HepG2 (cell line): ENCODE results near the gene SLC22A23. TPM values are rescaled to one million over a fixed set of nuclear protein-coding genes. Genes with fewer than 3 reads are reported as not detected.

ENCODE experiments used
- ATAC-seq: fragments of 200-7000 bp; cut with Tn5 transposase; 3 replicates; pipeline ENCODE4 v1.9.1; 2020; ENCODE audit warnings: mild to moderate bottlenecking, moderate library complexity
- BruUV-seq: library from RNA; stranded (reverse); fragments of 400-500 nt; replicated peaks from 2 replicates; lab custom pipeline; 2021; lab: Mats Ljungman, UMichigan
- CTCF ChIA-PET: fragments of 300-600 bp; formaldehyde crosslinking; extraction: SDS; loops from one replicate; lab custom pipeline; 2021; ENCODE audit warnings: low total read pairs, inconsistent platforms, low intra/inter-chr PET ratio; lab: Yijun Ruan, JAX
- POLR2A ChIA-PET: fragments of 350-600 bp; sonication (Branson Sonifier 250); formaldehyde crosslinking; loops from one replicate; lab custom pipeline; 2020; ENCODE audit warnings: antibody characterized with exemption, inconsistent platforms; lab: Yijun Ruan, JAX
- DNase-seq: peaks from one replicate; pipeline ENCODE4 v3.0.0-alpha.2; 2015; ENCODE audit warnings: low spot score
- FAIRE-seq: peaks from 3 replicates; lab custom pipeline; 2011; peaks lifted over from hg19 to GRCh38; lab: Jason Lieb, UNC
- H2AFZ ChIP-seq: one replicate; pipeline ENCODE4 v1.6.1; 2011; ENCODE audit warnings: low read length, inconsistent platforms
- H3K27ac ChIP-seq: fragments of 300-600 bp; 3 replicates; pipeline ENCODE4 v1.8.0; 2011; ENCODE audit warnings: mixed run types, mild to moderate bottlenecking, mixed read lengths, low read length, inconsistent platforms; ENCODE audit not compliant: insufficient read depth; ENCODE audit errors: extremely low read length
- H3K27me3 ChIP-seq, 2 experiments: fragments of 200-600 bp in 1 of 2; 2 replicates in 1 of 2; 3 replicates in 1 of 2; pipeline versions ENCODE4 v1.6.0 to v1.8.0; 2011; ENCODE audit warnings: low read length in 2 of 2, mild to moderate bottlenecking in 2 of 2, moderate library complexity in 2 of 2, inconsistent platforms in 1 of 2; ENCODE audit not compliant: insufficient read depth in 2 of 2, control insufficient read depth in 1 of 2
- H3K36me3 ChIP-seq, 2 experiments: fragments of 200-600 bp in 1 of 2; replicated peaks in 1 of 2; 2 replicates in 1 of 2; 3 replicates in 1 of 2; pipeline versions ENCODE4 v1.5.1 to v1.8.0; 2011; ENCODE audit warnings: low read length in 2 of 2, inconsistent platforms in 1 of 2; ENCODE audit not compliant: insufficient read depth in 2 of 2, control insufficient read depth in 1 of 2
- H3K4me1 ChIP-seq: 2 replicates; pipeline ENCODE4 v1.5.1; 2012; ENCODE audit warnings: low read length, inconsistent platforms; ENCODE audit not compliant: insufficient read depth
- H3K4me2 ChIP-seq: 2 replicates; pipeline ENCODE4 v1.6.0; 2011; ENCODE audit warnings: low read depth, low read length, inconsistent platforms
- H3K4me3 ChIP-seq, 3 experiments: fragments of 200-600 bp in 1 of 3; sonication (generic), shearing (Covaris generic) in 1 of 3; replicated peaks in 1 of 3; 2 replicates each; pipeline ENCODE4 v1.5.1; 2011 to 2016; ENCODE audit warnings: low read length in 3 of 3, inconsistent platforms in 2 of 3, low read depth in 2 of 3, mild to moderate bottlenecking in 2 of 3, control low read depth in 1 of 3, mixed read lengths in 1 of 3; ENCODE audit not compliant: insufficient read depth in 1 of 3
- H3K79me2 ChIP-seq: one replicate; pipeline ENCODE4 v1.6.1; 2011; ENCODE audit warnings: low read length, inconsistent platforms; ENCODE audit not compliant: insufficient read depth
- H3K9ac ChIP-seq: 2 replicates; pipeline ENCODE4 v1.6.0; 2011; ENCODE audit warnings: mild to moderate bottlenecking, low read depth, low read length, inconsistent platforms; ENCODE audit not compliant: insufficient read depth
- H3K9me3 ChIP-seq: 2 replicates; pipeline ENCODE4 v1.5.1; 2012; ENCODE audit warnings: mild to moderate bottlenecking, low read length
- H4K20me1 ChIP-seq: 2 replicates; pipeline ENCODE4 v1.6.0; 2011; ENCODE audit warnings: inconsistent platforms, mild to moderate bottlenecking, low read length, moderate library complexity; ENCODE audit not compliant: insufficient read depth
- ADNP ChIP-seq: sonication (generic); formaldehyde crosslinking; IDR thresholded peaks from 2 replicates; pipeline ENCODE4 v1.4.0; 2020; ENCODE audit warnings: missing genetic modification reagents
- ATF3 ChIP-seq: sonication (generic); formaldehyde crosslinking; IDR thresholded peaks from 2 replicates; pipeline ENCODE4 v1.4.0; 2020; ENCODE audit warnings: missing genetic modification reagents
- BATF2 ChIP-seq: sonication (generic); formaldehyde crosslinking; IDR thresholded peaks from 2 replicates; pipeline ENCODE4 v1.8.0; 2022; ENCODE audit warnings: mild to moderate bottlenecking, missing genetic modification reagents, moderate library complexity
- EP300 ChIP-seq, 3 experiments: sonication (generic) in 1 of 3; formaldehyde crosslinking in 1 of 3; IDR thresholded peaks; 2 replicates each; pipeline versions ENCODE4 v1.5.1 to v1.6.1; 2011 to 2020; ENCODE audit warnings: low read depth in 2 of 3, low read length in 2 of 3, borderline replicate concordance in 1 of 3, improper control_type of control experiment in 1 of 3, mild to moderate bottlenecking in 1 of 3, missing genetic modification reagents in 1 of 3, moderate library complexity in 1 of 3
- JUND ChIP-seq: sonication (generic); formaldehyde crosslinking; IDR thresholded peaks from 2 replicates; pipeline ENCODE4 v1.8.0; 2022; ENCODE audit warnings: mild to moderate bottlenecking, missing genetic modification reagents
- MIER2 ChIP-seq: IDR thresholded peaks from 2 replicates; pipeline ENCODE4 v1.6.1; 2016; ENCODE audit warnings: missing biosample characterization, missing genetic modification reagents
- NCOA5 ChIP-seq: sonication (generic); formaldehyde crosslinking; IDR thresholded peaks from 2 replicates; pipeline ENCODE4 v1.4.0; 2020; ENCODE audit warnings: missing genetic modification reagents
- RNF2 ChIP-seq: fragments of 450-650 bp; conservative IDR thresholded peaks from 2 replicates; pipeline ENCODE4 v1.6.1; 2016; ENCODE audit warnings: low read depth
- TFE3 ChIP-seq: IDR thresholded peaks from 2 replicates; pipeline ENCODE4 v1.6.1; 2016
- UBTF ChIP-seq: sonication (generic); formaldehyde crosslinking; IDR thresholded peaks from 2 replicates; pipeline ENCODE4 v1.4.0; 2020; ENCODE audit warnings: mild to moderate bottlenecking, missing genetic modification reagents
- ZFY ChIP-seq: sonication (generic); formaldehyde crosslinking; IDR thresholded peaks from 2 replicates; pipeline ENCODE4 v1.4.0; 2020; ENCODE audit warnings: missing genetic modification reagents
- ZNF18 ChIP-seq: sonication (generic); formaldehyde crosslinking; IDR thresholded peaks from 2 replicates; pipeline ENCODE4 v1.8.0; 2022; ENCODE audit warnings: mild to moderate bottlenecking, missing genetic modification reagents; ENCODE audit not compliant: insufficient replicate concordance
- WGBS: methylation state at CpG from one replicate; pipeline ENCODE4 v1.1.6; 2017; ENCODE audit warnings: low lambda C conversion rate; 5-methylcytosine and 5-hydroxymethylcytosine counted together
- in situ Hi-C: cut with HindIII; loops from 2 replicates; pipeline ENCODE4 v1.10.0; 2017; ENCODE audit warnings: low pct_unique_long_range_greater_than_20kb; ENCODE audit not compliant: extremely low pct_ligation_motif_present
- intact Hi-C: fragments of 100-400 bp; cut with micrococcal nuclease; formaldehyde crosslinking; loops from one replicate; pipeline ENCODE4 v1.10.0; 2022; ENCODE audit not compliant: unreplicated experiment
- polyA plus RNA-seq, 8 experiments: library from polyadenylated mRNA; depleted of rRNA in 3 of 8; stranded (reverse) in 7 of 8; unstranded in 1 of 8; fragments of >200 nt; fragmentation: Illumina TruSeq in 4 of 8; extraction: Trizol in 4 of 8; gene quantifications; 2 replicates each; pipeline versions ENCODE4 v1.2.1 to v1.2.3, GENCODE V29; 2011 to 2016; ENCODE audit warnings: low read depth in 4 of 8, missing spikeins in 1 of 8, mixed read lengths in 1 of 8; ENCODE audit not compliant: insufficient read depth in 1 of 8
- total RNA-seq, 5 experiments: library from RNA; depleted of rRNA; stranded (reverse); fragments of >200 nt; fragmentation: Illumina TruSeq; extraction: Trizol; gene quantifications; 2 replicates each; pipeline ENCODE4 v1.2.3, GENCODE V29; 2016; ENCODE audit warnings: low read depth in 1 of 5

SLC22A23 gene
- total and polyA plus RNA-seq, 2 of the 13 experiments (the other 11 are each of a cell fraction or from before 2014, with no cell fraction given): 11.8 to 17.5 TPM

GRCh38 chr6:3423439-3424184, 33.2 kb downstream of the SLC22A23 start:
- intact Hi-C loops: no loop called here
- Histone ChIP-seq H3K27ac (no peak overlapping the region), H3K9me3 (no peaks in the 10 kb centered on the region), H3K9ac (no peak overlapping the region), H4K20me1 (0 out of 2 replicates have a peak, but pooled peaks cover 5% of the 10 kb centered on the region), H3K79me2 (peaks cover 74% of the 10 kb centered on the region), H2AFZ (no peak overlapping the region), H3K4me3 (no peak overlapping the region), H3K27me3 (no peaks in the 10 kb centered on the region), H3K4me1 (peaks cover 50% of the 10 kb centered on the region), H3K4me2 (no peak overlapping the region), H3K36me3 (peaks cover 5 to 21% of the 10 kb centered on the region in 2 experiments)
- CTCF ChIA-PET: no interaction called here
- BruUV-seq: no TSS peak
- TF ChIP-seq NCOA5 (no peak), ADNP (CRISPR knock-in tag) (no peak), ZNF18 (CRISPR knock-in tag) (no peak), JUND (no peak), RNF2 (no peak), EP300 (IDR thresholded peaks at IDR 0.05; ENCODE audit: low read depth in 2 of 2, low read length in 2 of 2) (no peak), EP300 (CRISPR knock-in tag; IDR thresholded peaks at IDR 0.05; ENCODE audit: borderline replicate concordance) (no peak), UBTF (CRISPR knock-in tag) (no peak), TFE3 (CRISPR knock-in tag) (no peak), MIER2 (CRISPR knock-in tag) (no peak), ZFY (CRISPR knock-in tag) (no peak), BATF2 (no peak), ATF3 (CRISPR knock-in tag) (no peak)
- POLR2A ChIA-PET: no interaction called here
- in situ Hi-C loops: no loop called here
- DNase-seq (no peak), FAIRE-seq (no peak), ATAC-seq (no peak)
- WGBS: 94% methylated on average over 6 of the region's 6 CpGs
